Neural progenitor cell (in vitro differentiated cells): ENCODE data around the gene ASGR1. TPM values are rescaled to one million over a fixed set of nuclear protein-coding genes. Genes with fewer than 3 reads are reported as not detected.

Source experiments
- DNase-seq: peaks from one replicate; pipeline ENCODE4 v3.0.0-alpha.2; 2016; ENCODE audit warnings: low spot score
- H2AFZ ChIP-seq: fragments of 200-600 bp; sonication (generic); replicated peaks from 2 replicates; pipeline ENCODE4 v1.6.1; 2016; ENCODE audit warnings: antibody characterized with exemption
- H3F3A ChIP-seq: fragments of 200-600 bp; sonication (generic); 2 replicates; pipeline ENCODE4 v1.6.1; 2016; ENCODE audit warnings: antibody characterized with exemption, low read depth
- H3K27ac ChIP-seq: fragments of 200-600 bp; sonication (generic); 2 replicates; pipeline ENCODE4 v1.5.1; 2016; ENCODE audit warnings: mild to moderate bottlenecking
- H3K27me3 ChIP-seq: fragments of 200-600 bp; sonication (generic); 2 replicates; pipeline ENCODE4 v1.6.1; 2016; ENCODE audit warnings: mild to moderate bottlenecking, moderate library complexity
- H3K36me3 ChIP-seq: fragments of 200-600 bp; sonication (generic); 2 replicates; pipeline ENCODE4 v1.5.1; 2016
- H3K4me1 ChIP-seq: fragments of 200-600 bp; sonication (generic); 2 replicates; pipeline ENCODE4 v1.6.1; 2016; ENCODE audit warnings: mixed run types
- H3K4me2 ChIP-seq: fragments of 200-600 bp; sonication (generic); 2 replicates; pipeline ENCODE4 v1.6.1; 2016
- H3K4me3 ChIP-seq: fragments of 200-600 bp; sonication (generic); 2 replicates; pipeline ENCODE4 v1.5.1; 2016
- H3K79me2 ChIP-seq: fragments of 200-600 bp; sonication (generic); 2 replicates; pipeline ENCODE4 v1.6.1; 2016; ENCODE audit warnings: low read depth
- H3K9ac ChIP-seq: fragments of 200-600 bp; sonication (generic); 2 replicates; pipeline ENCODE4 v1.6.1; 2016
- H3K9me3 ChIP-seq: fragments of 200-600 bp; sonication (generic); 2 replicates; pipeline ENCODE4 v1.5.1; 2016; ENCODE audit warnings: low read depth
- H4K20me1 ChIP-seq: fragments of 200-600 bp; sonication (generic); 2 replicates; pipeline ENCODE4 v1.6.1; 2016; ENCODE audit warnings: low read depth
- H3K27ac Mint-ChIP-seq: 3 replicates; pipeline ENCODE4 v1.8.0; 2021; ENCODE audit warnings: mixed read lengths
- H3K27me3 Mint-ChIP-seq: 2 replicates; pipeline ENCODE4 v1.8.0; 2022; ENCODE audit warnings: low read depth, mild to moderate bottlenecking, inconsistent platforms, moderate library complexity, mixed read lengths; ENCODE audit not compliant: insufficient read depth
- H3K36me3 Mint-ChIP-seq: 3 replicates; pipeline ENCODE4 v1.8.0; 2021; ENCODE audit warnings: mixed read lengths
- H3K4me1 Mint-ChIP-seq: 3 replicates; pipeline ENCODE4 v1.8.0; 2021; ENCODE audit warnings: mixed read lengths
- H3K4me3 Mint-ChIP-seq: 3 replicates; pipeline ENCODE4 v1.8.0; 2021; ENCODE audit warnings: mild to moderate bottlenecking, moderate library complexity, mixed read lengths
- H3K9me3 Mint-ChIP-seq: 3 replicates; pipeline ENCODE4 v1.8.0; 2020; ENCODE audit warnings: mixed read lengths
- CTCF ChIP-seq: fragments of 200-600 bp; sonication (generic); IDR thresholded peaks from 2 replicates; pipeline ENCODE4 v1.5.1; 2017; ENCODE audit warnings: antibody characterized with exemption, mild to moderate bottlenecking
- EZH2 ChIP-seq: fragments of 200-600 bp; sonication (generic); IDR thresholded peaks from 2 replicates; pipeline ENCODE4 v1.6.1; 2017; ENCODE audit warnings: antibody characterized with exemption, mild to moderate bottlenecking, moderate library complexity
- EZH2phosphoT487 ChIP-seq: fragments of 200-600 bp; sonication (generic); IDR thresholded peaks from 2 replicates; pipeline ENCODE4 v1.6.1; 2017; ENCODE audit warnings: antibody characterized with exemption
- total RNA-seq: library from RNA; depleted of rRNA; stranded (reverse); fragments of >200 nt; gene quantifications from 2 replicates; pipeline ENCODE4 v1.2.3, GENCODE V29; 2015; ENCODE audit warnings: low replicate concordance

The ASGR1 gene
- total RNA-seq, 1 donor from 2014 or later = 3.1 TPM

GRCh38 chr17:7144213-7144612 lies 35.0 kb downstream of the ASGR1 start:
- H3K9ac ChIP-seq = no peak overlapping the region
- H3K4me3 Mint-ChIP-seq = peak overlapping the region; percentile 57
- H3K4me2 ChIP-seq = no peak overlapping the region
- no peak for DNase-seq
- no peaks in the 10 kb centered on the region for H3K79me2 ChIP-seq
- peaks cover under 1% of the 10 kb centered on the region for H3K27me3 ChIP-seq
- H3F3A ChIP-seq = peaks cover 6% of the 10 kb centered on the region
- H3K27ac Mint-ChIP-seq = peak overlapping the region; percentile 90
- no peaks in the 10 kb centered on the region for H4K20me1 ChIP-seq
- peaks cover 5% of the 10 kb centered on the region for H3K4me1 ChIP-seq
- H3K4me1 Mint-ChIP-seq = peaks cover 50% of the 10 kb centered on the region
- peaks cover 2% of the 10 kb centered on the region for H3K9me3 Mint-ChIP-seq
- no peaks in the 10 kb centered on the region for H3K36me3 ChIP-seq
- H3K9me3 ChIP-seq = no peaks in the 10 kb centered on the region
- peaks cover 17% of the 10 kb centered on the region for H3K27me3 Mint-ChIP-seq
- H3K27ac ChIP-seq = no peak overlapping the region
- TF ChIP-seq CTCF = no peak
- no peak for TF ChIP-seq EZH2phosphoT487
- no peak for TF ChIP-seq EZH2
- no peak overlapping the region for H3K4me3 ChIP-seq
- no peaks in the 10 kb centered on the region for H3K36me3 Mint-ChIP-seq
- H2AFZ ChIP-seq = no peak overlapping the region

GRCh38 chr17:7141824-7142223 lies 37.3 kb downstream of the ASGR1 start:
- H3K9me3 Mint-ChIP-seq = no peaks in the 10 kb centered on the region
- H3K4me3 ChIP-seq = no peak overlapping the region
- no peak for DNase-seq
- H3K27me3 ChIP-seq = peaks cover 16% of the 10 kb centered on the region
- H3K27ac ChIP-seq = no peak overlapping the region
- no peaks in the 10 kb centered on the region for H3K79me2 ChIP-seq
- H3K4me2 ChIP-seq = no peak overlapping the region
- no peak overlapping the region for H3K9ac ChIP-seq
- peaks cover 16% of the 10 kb centered on the region for H3K27me3 Mint-ChIP-seq
- peaks cover 5% of the 10 kb centered on the region for H3K4me1 ChIP-seq
- no peak overlapping the region for H3K4me3 Mint-ChIP-seq
- peak overlapping the region; percentile 64 for H3K27ac Mint-ChIP-seq
- no peaks in the 10 kb centered on the region for H3K36me3 Mint-ChIP-seq
- H3K9me3 ChIP-seq = no peaks in the 10 kb centered on the region
- no peaks in the 10 kb centered on the region for H3K36me3 ChIP-seq
- peaks cover 6% of the 10 kb centered on the region for H3F3A ChIP-seq
- no peak for TF ChIP-seq EZH2
- no peak for TF ChIP-seq CTCF
- TF ChIP-seq EZH2phosphoT487 = no peak
- no peaks in the 10 kb centered on the region for H4K20me1 ChIP-seq
- H2AFZ ChIP-seq = no peak overlapping the region
- H3K4me1 Mint-ChIP-seq = peaks cover 48% of the 10 kb centered on the region

- peaks cover 6% of the 10 kb centered on the region for H3F3A ChIP-seq
- no peak overlapping the region for H2AFZ ChIP-seq
- H3K27me3 ChIP-seq = peaks cover 34% of the 10 kb centered on the region
- TF ChIP-seq CTCF (no peak), EZH2phosphoT487 (no peak), EZH2 (no peak)
- Mint-ChIP-seq H3K27me3 (peaks cover 19% of the 10 kb centered on the region), H3K9me3 (no peaks in the 10 kb centered on the region), H3K36me3 (no peaks in the 10 kb centered on the region), H3K4me1 (peaks cover 37% of the 10 kb centered on the region), H3K4me3 (no peak overlapping the region), H3K27ac (no peak overlapping the region)
- no peak for DNase-seq
- H3K79me2 ChIP-seq = no peaks in the 10 kb centered on the region
- no peaks in the 10 kb centered on the region for H4K20me1 ChIP-seq
- no peak overlapping the region for H3K4me3 ChIP-seq
- H3K4me2 ChIP-seq = no peak overlapping the region
- no peak overlapping the region for H3K27ac ChIP-seq
- no peaks in the 10 kb centered on the region for H3K9me3 ChIP-seq
- H3K9ac ChIP-seq = no peak overlapping the region
- H3K36me3 ChIP-seq = no peaks in the 10 kb centered on the region
- H3K4me1 ChIP-seq = peaks cover 4% of the 10 kb centered on the region
Measured at GRCh38 chr17:7139400-7139799, 39.8 kb downstream of the ASGR1 start.
